ENCODE data around the gene DDX56. TPM values are rescaled to one million over a fixed set of nuclear protein-coding genes. Genes with fewer than 3 reads are reported as not detected.

DDX56 gene
- total RNA-seq, 1 experiment from 2014 or later, result 84.7 TPM

DNA sequence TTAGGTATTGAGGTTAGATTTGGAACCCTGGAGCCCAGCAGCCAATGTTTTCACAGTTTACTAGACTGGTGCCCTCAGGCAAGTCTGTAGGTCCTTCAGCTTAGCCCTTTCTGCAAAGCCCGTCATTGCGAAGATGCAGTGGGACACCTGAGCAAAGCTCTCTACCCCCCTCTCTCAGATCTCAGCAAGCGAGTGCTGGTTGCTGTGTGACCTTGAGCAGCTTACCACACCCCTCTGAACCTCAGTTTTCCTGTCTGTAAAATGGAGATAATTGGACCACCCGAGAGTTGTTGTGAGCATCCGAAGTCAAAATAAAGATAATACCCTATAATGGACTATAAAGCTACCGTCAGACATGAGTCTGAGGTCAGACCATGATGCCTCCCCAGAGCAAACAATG lies 36.3 kb downstream of the DDX56 start:
- no peak for DNase-seq (ENCODE audit: extremely low read depth, low read depth)

DNA sequence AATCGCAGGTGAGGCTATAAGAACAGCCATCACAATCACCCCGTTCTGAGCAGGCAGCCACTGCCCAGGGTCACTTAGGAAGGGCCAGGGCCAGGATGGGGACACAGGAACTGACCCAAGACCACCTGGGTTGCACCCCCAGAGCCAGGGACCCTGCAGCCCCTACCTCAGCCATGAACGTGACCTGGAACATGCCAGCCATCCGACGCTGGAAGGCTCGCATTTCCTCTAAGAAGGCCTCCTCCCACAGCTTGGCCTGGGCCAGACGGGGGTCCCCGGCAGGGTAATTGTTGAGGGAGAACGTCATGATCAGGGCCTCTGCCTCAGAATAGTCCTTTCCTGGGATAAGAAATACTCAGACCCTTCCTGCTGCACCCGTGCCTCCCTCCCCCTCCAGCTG lies 37.6 kb downstream of the DDX56 start:
- DNase-seq (ENCODE audit: extremely low read depth, low read depth), result no peak

DNA sequence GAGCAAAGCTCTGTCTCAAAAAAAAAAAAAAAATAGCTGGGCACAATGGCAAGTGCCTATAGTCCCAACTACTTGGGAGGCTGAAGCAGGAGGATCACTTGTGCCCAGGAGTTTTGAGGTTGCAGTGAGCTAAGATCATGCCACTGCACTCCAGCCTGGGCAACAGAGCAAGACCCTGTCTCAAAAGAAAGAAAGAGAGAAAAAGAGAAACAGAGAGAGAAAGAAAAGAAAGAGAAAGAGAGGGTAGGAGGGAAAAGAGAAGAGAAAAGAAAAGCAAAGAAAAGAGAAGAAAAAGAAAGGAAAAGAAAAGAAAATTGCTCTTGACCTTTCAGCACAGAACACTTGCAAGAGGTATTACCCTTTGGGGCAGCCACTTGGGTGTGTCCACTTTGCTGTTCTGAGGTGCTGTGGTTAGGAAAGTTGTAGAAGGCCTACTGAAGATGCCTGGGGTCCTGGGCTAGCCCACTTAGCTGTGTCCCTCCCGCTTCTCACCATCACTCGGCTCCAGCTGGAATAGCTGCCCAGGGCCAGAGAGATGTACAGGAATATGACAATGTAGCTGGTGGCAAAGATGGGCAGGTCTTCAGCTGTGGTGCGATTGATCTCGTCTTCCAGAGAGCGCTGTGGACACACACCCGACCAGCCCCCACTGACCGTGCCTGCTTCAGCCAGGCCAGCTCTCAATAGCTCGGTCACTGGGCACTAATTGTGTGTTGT lies 38.2 kb downstream of the DDX56 start:
- DNase-seq (ENCODE audit: extremely low read depth, low read depth), result no peak

DNA sequence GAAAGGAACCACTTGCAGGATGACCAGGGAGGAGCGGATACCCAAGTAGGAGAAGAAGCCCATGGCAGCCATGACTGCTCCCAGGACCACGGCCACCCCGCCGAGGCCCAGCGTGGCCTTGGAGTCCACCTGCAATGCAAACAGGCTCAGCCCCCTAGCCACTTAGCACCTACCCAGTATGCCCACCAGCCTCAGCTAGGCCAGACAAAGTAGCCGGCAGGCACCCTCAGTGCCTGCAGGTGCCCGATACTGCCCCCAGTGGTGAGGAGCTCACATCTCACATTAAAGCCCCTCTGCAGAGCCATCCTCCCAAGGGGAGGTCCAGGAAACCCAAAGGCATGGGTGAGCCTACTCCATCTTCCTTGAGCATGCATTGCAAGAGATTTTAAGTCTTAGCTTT lies 39.2 kb downstream of the DDX56 start:
- peak; percentile 49 for DNase-seq (ENCODE audit: extremely low read depth, low read depth)

DNA sequence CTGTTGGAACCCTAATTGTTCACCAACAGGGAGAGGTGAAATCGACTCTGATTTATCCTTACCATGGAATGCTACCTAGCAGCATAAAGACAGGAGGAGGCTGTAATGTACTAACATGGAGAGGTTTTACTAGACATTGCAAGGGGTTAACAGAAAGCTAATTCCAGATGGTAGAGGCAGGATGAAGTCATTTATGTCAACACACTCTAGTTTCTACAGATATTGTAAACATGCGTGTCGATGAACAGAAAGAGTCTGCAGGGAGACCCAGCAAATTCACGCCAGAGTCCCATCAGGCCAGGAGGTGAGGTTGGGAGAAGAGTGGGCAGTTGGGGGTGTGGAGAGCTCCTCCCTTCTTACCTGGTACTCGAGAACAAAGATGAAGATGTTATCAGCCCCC lies 39.6 kb downstream of the DDX56 start:
- DNase-seq (ENCODE audit: extremely low read depth, low read depth), result no peak

DNA sequence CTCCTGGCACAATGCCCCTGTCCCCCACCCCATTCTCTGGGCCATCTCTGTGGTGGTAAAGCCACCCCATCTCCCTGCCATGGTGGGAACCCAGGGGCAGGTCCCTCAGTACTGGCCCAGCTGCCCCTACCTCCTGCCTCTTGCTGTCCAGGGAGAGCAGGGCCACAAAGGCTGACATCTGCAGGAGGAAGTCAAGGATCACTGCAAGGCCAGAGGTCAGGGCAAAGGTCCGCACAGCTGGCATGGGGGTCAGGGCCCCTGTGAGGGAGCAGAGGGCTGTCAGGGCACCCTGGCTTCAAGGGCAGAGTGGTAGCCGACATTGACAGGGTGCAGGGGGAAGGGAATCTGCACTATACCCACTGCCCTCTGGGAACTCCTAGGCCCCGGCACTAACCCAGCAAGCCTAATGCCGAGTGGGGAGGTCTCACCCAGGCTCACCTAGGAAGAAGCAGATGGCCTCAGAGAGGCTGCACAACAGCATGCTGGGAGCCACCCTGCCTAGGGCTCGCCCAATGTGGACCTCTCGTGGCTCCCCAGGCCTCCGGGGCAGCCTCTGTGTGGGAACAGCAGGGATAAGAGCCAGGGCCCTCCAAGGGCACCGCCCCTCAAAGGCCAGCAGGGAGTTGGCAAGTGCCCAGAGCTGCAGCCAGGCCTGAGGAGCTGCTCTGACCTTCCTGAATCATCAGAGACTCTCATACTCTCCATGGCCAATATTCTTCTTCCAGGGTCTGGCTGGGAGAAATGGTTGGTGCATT lies 40.2 kb downstream of the DDX56 start:
- DNase-seq (ENCODE audit: extremely low read depth, low read depth), result no peak

DNA sequence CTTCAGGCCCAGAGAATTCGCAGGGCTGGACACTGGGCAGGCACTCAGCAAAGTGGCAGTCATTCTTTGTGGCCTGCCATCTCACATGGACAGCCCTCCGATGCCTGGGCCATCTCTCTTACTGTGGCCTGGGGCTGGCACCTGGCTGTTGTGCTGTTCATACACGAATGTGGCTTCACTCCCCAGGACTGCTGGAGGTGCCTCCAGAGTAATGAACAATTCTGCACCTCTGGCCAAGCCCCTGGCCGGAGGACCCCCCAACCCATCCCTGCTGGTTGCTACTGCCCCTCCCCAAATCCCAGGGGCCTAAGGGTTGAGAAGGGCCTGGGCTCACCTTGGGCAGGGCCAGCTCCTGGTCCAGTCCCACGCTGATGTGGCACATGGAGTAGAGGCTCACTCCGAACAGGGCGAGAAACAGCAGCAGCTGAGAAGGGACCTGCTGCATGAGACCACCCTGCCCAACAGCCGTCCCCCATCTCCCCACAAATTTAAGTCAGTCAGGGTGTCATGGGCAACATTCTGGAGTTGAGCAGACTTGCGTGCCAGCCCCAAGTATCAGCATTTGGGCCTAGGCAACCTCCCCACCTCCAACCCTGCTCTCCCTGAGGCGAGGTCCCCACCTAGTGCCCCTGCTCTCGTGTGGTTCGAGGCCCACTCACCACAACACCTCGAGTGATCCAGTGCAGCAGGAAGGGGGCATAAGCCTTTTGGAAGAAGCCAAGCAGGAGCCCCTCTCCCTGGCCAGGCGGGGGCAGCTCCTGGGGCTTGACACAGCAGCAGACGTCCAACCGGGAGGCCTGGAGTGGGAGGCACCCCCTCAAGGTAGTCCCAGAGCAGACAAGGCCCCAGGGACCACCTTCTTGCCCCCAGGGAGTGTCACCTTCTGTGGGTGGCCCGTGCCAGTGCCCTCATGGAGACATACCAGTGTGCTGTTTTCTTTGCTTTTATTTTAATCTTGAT lies 42.0 kb downstream of the DDX56 start:
- no peak for DNase-seq (ENCODE audit: extremely low read depth, low read depth)

DNA sequence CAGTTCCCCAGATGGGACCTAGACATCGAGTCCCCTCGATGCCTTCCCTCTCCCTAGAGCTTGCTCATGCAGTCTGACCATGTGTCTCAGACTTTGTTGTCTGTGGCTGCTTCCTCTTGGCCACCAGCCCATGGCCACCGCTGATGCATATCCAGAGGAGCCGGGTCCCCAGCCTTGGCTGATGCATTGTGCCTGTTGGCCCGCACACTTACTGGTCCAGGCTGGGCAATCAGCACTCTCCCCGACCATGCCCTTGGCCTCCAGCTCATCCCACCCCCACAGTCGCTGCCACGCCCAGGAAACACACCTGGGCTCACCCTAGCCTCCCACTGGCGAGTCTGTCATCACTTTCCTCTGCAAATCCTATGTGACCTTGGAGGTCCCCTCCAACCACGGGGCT lies 42.7 kb downstream of the DDX56 start:
- no peak for DNase-seq (ENCODE audit: extremely low read depth, low read depth)

DNA sequence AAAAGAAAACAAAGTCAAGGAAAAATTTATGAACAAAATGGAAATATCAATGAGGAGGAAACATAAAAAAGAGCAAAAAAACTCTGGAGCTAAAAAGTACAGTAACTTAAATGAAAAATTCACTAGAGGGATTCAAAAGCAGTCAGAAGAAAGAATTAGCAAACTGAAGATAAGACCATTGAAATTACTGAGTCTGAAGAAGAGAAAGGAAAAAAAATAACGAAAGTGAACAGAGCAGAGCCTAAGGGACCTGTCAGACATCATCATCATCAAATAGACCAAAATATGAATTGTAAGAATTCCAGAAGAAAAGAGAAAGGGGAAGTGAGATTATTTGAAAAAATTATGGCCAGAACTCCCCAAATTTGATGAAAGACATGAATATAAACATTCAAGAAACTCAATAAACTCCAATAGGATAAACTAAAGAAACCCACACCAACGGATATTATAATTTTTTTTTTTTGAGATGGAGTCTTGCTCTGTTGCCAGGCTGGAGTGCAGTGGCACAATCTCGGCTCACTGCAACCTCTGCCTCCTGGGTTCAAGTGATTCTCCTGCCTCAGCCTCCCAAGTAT lies 48.8 kb downstream of the DDX56 start:
- no peak for DNase-seq (ENCODE audit: extremely low read depth, low read depth)

DNA sequence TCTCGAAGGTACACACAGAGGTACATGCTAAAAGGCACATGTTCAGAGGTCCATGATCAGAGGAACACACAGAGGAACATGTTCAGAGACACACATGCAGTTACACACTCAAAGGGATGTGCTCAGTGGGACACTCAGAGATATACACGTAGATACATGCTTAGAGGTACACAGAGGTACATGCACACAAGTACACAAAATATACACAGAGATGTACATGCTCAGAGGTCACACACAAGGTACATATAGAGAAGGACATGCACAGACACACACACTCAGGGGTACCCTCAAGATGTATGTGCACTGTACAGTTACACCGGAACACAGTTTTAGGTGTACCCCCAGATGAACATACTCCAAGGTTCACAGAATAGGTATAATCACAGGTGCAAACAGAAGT lies 51.4 kb downstream of the DDX56 start:
- no peak for DNase-seq (ENCODE audit: extremely low read depth, low read depth)

DNA sequence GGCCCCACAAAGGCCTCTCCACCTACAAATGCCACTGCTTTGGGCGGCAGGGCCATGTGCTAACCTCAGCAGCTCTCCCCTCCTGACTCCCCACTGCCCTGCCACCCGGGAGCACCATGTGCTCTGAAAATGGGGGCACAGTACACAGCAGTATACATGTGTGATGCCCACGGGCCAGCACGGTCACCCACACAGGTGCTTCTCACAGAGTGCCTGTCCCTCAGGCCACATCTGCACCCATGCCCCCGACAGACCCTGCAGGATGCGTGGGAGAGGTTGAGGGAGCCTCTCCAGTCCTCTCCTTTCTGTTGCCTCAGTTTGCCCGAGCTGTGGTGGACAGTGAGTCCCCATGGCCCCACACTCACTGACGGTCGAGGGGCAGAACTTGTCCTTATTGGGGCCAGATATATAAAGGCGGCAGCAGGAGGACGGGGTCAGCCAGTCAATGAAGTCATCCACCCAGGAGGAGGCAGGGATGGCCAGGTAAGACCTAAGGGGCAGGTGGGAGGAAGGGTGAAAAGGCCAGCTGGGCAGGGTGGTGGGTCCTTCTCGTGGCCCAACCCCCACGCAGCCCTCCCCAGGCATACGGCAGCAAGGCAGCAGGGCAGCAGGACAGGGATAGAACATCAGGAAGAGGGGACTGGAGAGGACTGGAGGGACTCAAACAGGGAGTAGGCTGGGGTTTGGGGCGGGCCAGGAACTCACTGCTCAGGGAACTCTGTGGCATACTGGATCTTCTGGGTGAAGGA lies 52.2 kb downstream of the DDX56 start:
- no peak for DNase-seq (ENCODE audit: extremely low read depth, low read depth)

DNA sequence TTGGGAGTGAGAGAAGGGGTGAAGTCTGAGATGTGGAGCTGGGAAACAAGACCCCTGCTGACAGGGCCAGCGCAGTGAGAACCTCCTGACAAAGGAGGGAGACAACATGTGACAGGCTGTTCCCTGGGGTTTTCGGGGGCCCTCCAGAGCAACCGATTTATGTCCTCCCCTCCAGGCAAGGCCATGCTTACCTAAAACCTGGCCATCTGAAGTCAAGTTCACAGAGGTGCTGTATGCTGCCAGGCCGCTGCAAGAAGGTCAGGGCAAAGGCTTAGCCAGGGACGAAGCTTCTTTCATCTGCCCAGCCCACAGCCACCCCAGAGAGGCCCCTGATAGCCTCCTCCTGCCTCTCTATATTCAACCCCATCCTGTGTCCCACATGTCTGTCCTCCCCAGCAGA lies 53.1 kb downstream of the DDX56 start:
- DNase-seq (ENCODE audit: extremely low read depth, low read depth), result no peak

DNA sequence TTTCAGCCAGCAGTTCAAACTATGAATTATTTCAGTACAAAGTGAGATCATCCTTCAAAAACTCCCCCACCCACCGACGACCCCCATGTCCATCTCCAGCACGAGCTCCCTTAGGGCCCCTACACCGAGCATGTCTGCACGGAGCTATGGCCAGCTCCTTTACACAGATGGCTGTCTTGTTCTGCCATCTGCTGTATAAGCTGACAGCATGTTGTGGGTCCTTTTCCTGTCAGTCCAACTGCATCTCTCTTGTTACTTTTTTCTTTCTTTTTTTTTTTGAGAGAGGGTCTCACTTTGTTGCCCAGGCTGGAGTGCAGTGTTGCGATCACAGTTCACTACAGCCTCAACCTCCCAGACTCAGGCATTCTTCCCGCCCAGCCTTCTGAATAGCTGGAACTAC lies 54.2 kb downstream of the DDX56 start:
- no peak for DNase-seq (ENCODE audit: extremely low read depth, low read depth)

DNA sequence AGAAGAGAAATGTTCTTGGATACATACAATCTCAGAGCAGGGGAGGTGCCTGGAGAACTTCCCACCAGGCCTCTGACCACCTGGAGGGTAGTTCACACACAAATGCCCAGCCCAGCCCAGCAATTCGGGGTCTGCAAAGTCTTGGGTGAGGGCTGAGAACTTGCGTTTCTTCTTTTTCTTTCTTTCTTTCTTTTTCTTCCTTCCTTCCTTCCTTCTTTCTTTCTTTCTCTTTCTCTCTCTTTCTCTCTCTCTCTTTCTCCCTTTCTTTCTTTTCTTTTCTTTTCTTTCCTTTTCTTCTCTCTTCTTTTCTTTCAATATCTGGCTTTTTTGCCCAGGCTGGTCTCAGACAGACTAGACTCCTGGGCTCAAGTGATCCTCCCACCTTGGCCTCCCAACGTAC lies 54.9 kb downstream of the DDX56 start:
- DNase-seq (ENCODE audit: extremely low read depth, low read depth), result no peak

DNA sequence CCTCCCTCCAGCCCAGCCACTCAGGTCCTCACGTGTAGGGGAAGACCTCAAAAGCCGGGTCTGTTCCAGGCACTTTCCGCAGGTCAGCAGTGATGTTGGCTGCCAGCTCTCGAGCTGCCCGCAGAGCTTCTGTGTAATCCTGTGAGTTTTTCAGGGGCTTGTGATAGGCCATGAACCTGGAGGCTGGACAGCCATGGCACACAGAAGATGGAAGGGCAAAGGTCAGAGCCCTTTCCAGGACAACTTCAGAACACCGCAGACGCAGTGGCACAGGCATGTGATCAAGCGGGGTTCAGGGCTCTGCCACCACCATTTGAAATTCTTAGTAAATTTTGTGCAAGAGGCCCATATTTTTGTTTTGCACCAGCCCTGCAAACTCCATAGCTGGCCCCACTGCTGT lies 56.5 kb downstream of the DDX56 start:
- DNase-seq (ENCODE audit: extremely low read depth, low read depth), result no peak

Other genes starting within 250 kb of the DDX56 start
- gene CAMK2B, start 248.3 kb downstream of the DDX56 start, total RNA-seq (2014; rRNA removed; shearing (Covaris generic)), result 0.15 TPM in 1 of 2 replicates, not detected in the other
- 52.1 and 55.9 TPM in 2 replicates for gene NUDCD3, start 83.2 kb downstream of the DDX56 start, total RNA-seq (2014; rRNA removed; shearing (Covaris generic))
- 0.09 TPM in 1 of 2 replicates, not detected in the other for gene NPC1L1, start 32.6 kb downstream of the DDX56 start, total RNA-seq (2014; rRNA removed; shearing (Covaris generic))
- gene TMED4, start 8.3 kb upstream of the DDX56 start, total RNA-seq (2014; rRNA removed; shearing (Covaris generic)), result 129 and 135 TPM in 2 replicates
- gene OGDH, start 32.7 kb upstream of the DDX56 start, total RNA-seq (2014; rRNA removed; shearing (Covaris generic)), result 54.1 and 63.3 TPM in 2 replicates
- gene ZMIZ2, start 174.9 kb upstream of the DDX56 start, total RNA-seq (2014; rRNA removed; shearing (Covaris generic)), result 20.9 and 21.0 TPM in 2 replicates
- gene PPIA, start 222.8 kb upstream of the DDX56 start, total RNA-seq (2014; rRNA removed; shearing (Covaris generic)), result 4,126 and 4,272 TPM in 2 replicates